ENCODE results near the gene FBXL13. TPM values are rescaled to one million over a fixed set of nuclear protein-coding genes. Genes with fewer than 3 reads are reported as not detected.

The FBXL13 gene
- total RNA-seq, 1 experiment from 2014 or later = 0.35 TPM

GRCh38 chr7:102898532-102898859, 176.1 kb downstream of the FBXL13 start:
- H3K27me3 Mint-ChIP-seq (ENCODE audit: insufficient read depth, unreplicated experiment) = no peaks in the 10 kb centered on the region
- POLR2A ChIA-PET = no interaction called here
- intact Hi-C loops (cut with micrococcal nuclease) = no loop called here
- no peaks in the 10 kb centered on the region for H3K36me3 Mint-ChIP-seq (ENCODE audit: insufficient read depth, unreplicated experiment)
- H3K9me3 Mint-ChIP-seq (ENCODE audit: unreplicated experiment) = peaks cover 3% of the 10 kb centered on the region
- H3K4me1 Mint-ChIP-seq (ENCODE audit: insufficient read depth, unreplicated experiment) = peaks cover 13% of the 10 kb centered on the region
- CTCF ChIA-PET = no interaction called here
- H3K27ac Mint-ChIP-seq (ENCODE audit: low read depth, unreplicated experiment) = no peak overlapping the region
- no peak for TF ChIP-seq CTCF (IDR thresholded peaks at IDR 0.05; ENCODE audit: unreplicated experiment)
- BruUV-seq (replicated peaks) = no TSS peak
- DNase-seq (ENCODE audit: unreplicated experiment) = no peak
- H3K4me3 Mint-ChIP-seq (ENCODE audit: unreplicated experiment) = no peak overlapping the region

DNA sequence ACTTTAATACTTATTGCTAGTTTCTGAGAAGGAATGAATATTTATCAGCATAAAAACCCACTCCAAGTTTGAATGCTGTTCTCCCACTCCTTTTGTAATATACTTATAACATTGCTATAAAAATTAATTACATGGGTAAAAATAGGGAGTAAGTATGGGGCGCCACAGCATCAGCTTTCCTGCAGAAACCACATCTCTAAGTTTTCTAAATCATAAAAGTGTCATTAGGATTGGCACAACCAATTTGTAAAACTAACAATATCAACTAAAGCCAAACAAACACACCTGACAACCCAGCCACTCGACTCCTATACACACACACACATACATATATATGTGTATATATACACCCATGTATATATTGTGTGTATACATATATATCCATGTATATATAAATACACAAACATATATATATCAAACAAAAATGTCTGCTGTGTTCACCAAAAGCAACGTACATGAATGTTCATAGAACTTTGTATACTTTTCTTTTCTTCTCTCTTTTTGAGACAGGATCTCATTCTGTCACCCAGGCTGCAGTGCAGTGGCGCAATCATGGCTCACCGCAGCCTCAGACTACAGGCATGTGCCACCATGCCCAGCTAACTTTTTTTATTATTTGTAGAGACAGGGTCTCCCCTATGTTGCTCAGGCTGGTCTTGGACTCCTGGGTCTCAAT, 176.6 kb downstream of the FBXL13 start:
- no peak for TF ChIP-seq CTCF (IDR thresholded peaks at IDR 0.05; ENCODE audit: unreplicated experiment)
- intact Hi-C loops (cut with micrococcal nuclease) = no loop called here
- no peaks in the 10 kb centered on the region for H3K9me3 Mint-ChIP-seq (ENCODE audit: unreplicated experiment)
- no peaks in the 10 kb centered on the region for H3K36me3 Mint-ChIP-seq (ENCODE audit: insufficient read depth, unreplicated experiment)
- H3K27ac Mint-ChIP-seq (ENCODE audit: low read depth, unreplicated experiment) = no peak overlapping the region
- DNase-seq (ENCODE audit: unreplicated experiment) = no peak
- no peak overlapping the region for H3K4me3 Mint-ChIP-seq (ENCODE audit: unreplicated experiment)
- no peaks in the 10 kb centered on the region for H3K27me3 Mint-ChIP-seq (ENCODE audit: insufficient read depth, unreplicated experiment)
- POLR2A ChIA-PET = no interaction called here
- peaks cover 16% of the 10 kb centered on the region for H3K4me1 Mint-ChIP-seq (ENCODE audit: insufficient read depth, unreplicated experiment)
- CTCF ChIA-PET = interaction anchor here (0.5 kb wide), 1 partner anchor 108 kb away, joined by 5 read pairs; no protein-coding TSS in a partner anchor
- no TSS peak for BruUV-seq (replicated peaks)

- no peaks in the 10 kb centered on the region for H3K27me3 Mint-ChIP-seq (ENCODE audit: insufficient read depth, unreplicated experiment)
- no peak for DNase-seq (ENCODE audit: unreplicated experiment)
- H3K4me3 Mint-ChIP-seq (ENCODE audit: unreplicated experiment) = no peak overlapping the region
- H3K9me3 Mint-ChIP-seq (ENCODE audit: unreplicated experiment) = no peaks in the 10 kb centered on the region
- ChIA-PET CTCF (no interaction called here), POLR2A (no interaction called here)
- peaks cover 19% of the 10 kb centered on the region for H3K4me1 Mint-ChIP-seq (ENCODE audit: insufficient read depth, unreplicated experiment)
- no peak for TF ChIP-seq CTCF (IDR thresholded peaks at IDR 0.05; ENCODE audit: unreplicated experiment)
- no peak overlapping the region for H3K27ac Mint-ChIP-seq (ENCODE audit: low read depth, unreplicated experiment)
- intact Hi-C loops (cut with micrococcal nuclease) = no loop called here
- H3K36me3 Mint-ChIP-seq (ENCODE audit: insufficient read depth, unreplicated experiment) = no peaks in the 10 kb centered on the region
- no TSS peak for BruUV-seq (replicated peaks)
These were observed 177.4 kb downstream of the FBXL13 start for GRCh38 chr7:102897211-102897631.

GRCh38 chr7:102896585-102896984, 178.0 kb downstream of the FBXL13 start:
- Mint-ChIP-seq H3K36me3 (ENCODE audit: insufficient read depth, unreplicated experiment) (no peaks in the 10 kb centered on the region), H3K4me3 (ENCODE audit: unreplicated experiment) (no peak overlapping the region), H3K27ac (ENCODE audit: low read depth, unreplicated experiment) (no peak overlapping the region), H3K4me1 (ENCODE audit: insufficient read depth, unreplicated experiment) (peaks cover 24% of the 10 kb centered on the region), H3K9me3 (ENCODE audit: unreplicated experiment) (no peaks in the 10 kb centered on the region), H3K27me3 (ENCODE audit: insufficient read depth, unreplicated experiment) (no peaks in the 10 kb centered on the region)
- intact Hi-C loops (cut with micrococcal nuclease) = no loop called here
- no peak for TF ChIP-seq CTCF (IDR thresholded peaks at IDR 0.05; ENCODE audit: unreplicated experiment)
- ChIA-PET CTCF (no interaction called here), POLR2A (interaction anchor here (0.6 kb wide), 1 partner anchor 91 kb away, joined by 3 read pairs; no protein-coding TSS in a partner anchor)
- no peak for DNase-seq (ENCODE audit: unreplicated experiment)
- no TSS peak for BruUV-seq (replicated peaks)

Measured in MCF 10A (cell line).